Right lobe of liver (tissue), 6 donors: ENCODE data around the gene DRD3. TPM values are rescaled to one million over a fixed set of nuclear protein-coding genes. Genes with fewer than 3 reads are reported as not detected.

Experiments
- ATAC-seq, 4 donors: fragments of 200-7000 bp; cut with Tn5 transposase; one replicate each; pipeline ENCODE4 v1.9.1; 2020; ENCODE audit warnings: mild to moderate bottlenecking in 4 of 4, moderate library complexity in 4 of 4
- DNase-seq, 3 donors: peaks; one replicate each; pipeline ENCODE4 v3.0.0-alpha.2; 2020
- H3K27ac ChIP-seq, 3 donors: fragments of 200-600 bp; one replicate each; pipeline ENCODE4 v1.8.0; 2022
- H3K27me3 ChIP-seq, 2 donors: fragments of 200-600 bp; one replicate each; pipeline ENCODE4 v1.8.0; 2022
- H3K36me3 ChIP-seq, 4 donors: fragments of 200-600 bp; sonication (generic) in 1 of 4; one replicate each; pipeline versions ENCODE4 v1.5.1 to v1.8.0; 2017 to 2022; ENCODE audit warnings: control low read depth in 1 of 4
- H3K4me1 ChIP-seq, 4 donors: fragments of 200-600 bp; sonication (generic) in 1 of 4; one replicate each; pipeline versions ENCODE4 v1.5.1 to v1.8.0; 2017 to 2022; ENCODE audit warnings: control low read depth in 1 of 4
- H3K4me3 ChIP-seq, 3 donors: fragments of 200-600 bp; one replicate each; pipeline ENCODE4 v1.8.0; 2022
- H3K9me3 ChIP-seq, 4 donors: fragments of 200-600 bp; sonication (generic) in 1 of 4; one replicate each; pipeline versions ENCODE4 v1.5.1 to v1.8.0; 2017 to 2022; ENCODE audit warnings: control low read depth in 1 of 4
- CTCF ChIP-seq, 4 donors: fragments of 200-600 bp in 3 of 4; fragments of 450-650 bp in 1 of 4; IDR thresholded peaks; one replicate each; pipeline versions ENCODE4 v1.5.1 to v1.8.0; 2016 to 2022; ENCODE audit warnings: antibody characterized with exemption in 4 of 4, mild to moderate bottlenecking in 2 of 4
- POLR2A ChIP-seq: fragments of 450-650 bp; IDR thresholded peaks from one replicate; pipeline ENCODE4 v1.6.1; 2017; ENCODE audit warnings: antibody characterized with exemption, mild to moderate bottlenecking
- WGBS: methylation state at CpG from one replicate; pipeline ENCODE4 v1.1.6; 2018; ENCODE audit warnings: low coverage, low lambda C conversion rate; ENCODE audit not compliant: insufficient coverage; ENCODE audit errors: missing lambda C conversion rate; 5-methylcytosine and 5-hydroxymethylcytosine counted together
- intact Hi-C, 2 donors: fragments of 100-400 bp; cut with DNase I; formaldehyde crosslinking; loops; one replicate each; pipeline versions ENCODE4 v1.11.2 to v1.14.1; 2022
- total RNA-seq, 6 experiments: library from RNA; depleted of rRNA in 2 of 6; stranded (reverse); fragments of >200 nt in 2 of 6; fragmentation: NEBNext Ultra II Directional in 3 of 6; extraction: Animal tissue kit (Norgen Biotek cat#: 25700) in 3 of 6; gene quantifications; one replicate each; pipeline versions ENCODE4 v1.1.0 to v1.2.4, GENCODE V29; 2016 to 2023
- donor health status: DM: no; HTN: yes; CAD: no.
- donor health status: DM: no; HTN: no; CAD: no.
- donor health status: DM: no; HTN: no; CAD: no.
- donor health status: DM: no; HTN: yes; CAD: no.
- donor health status: DM: no; HTN: yes; CAD: no.

Gene DRD3
- total RNA-seq, 6 experiments from 2014 or later: not detected

- Histone ChIP-seq H3K4me1 (no peaks in the 10 kb centered on the region), H3K36me3 (no peaks in the 10 kb centered on the region), H3K4me3 (no peak overlapping the region), H3K27ac (no peak overlapping the region), H3K9me3 (no peaks in the 10 kb centered on the region), H3K27me3 (no peaks in the 10 kb centered on the region)
- WGBS: 85% methylated on average over 3 of the region's 3 CpGs
- TF ChIP-seq POLR2A (no peak), CTCF (IDR thresholded peaks at IDR 0.05) (no peak)
- DNase-seq (no peak), ATAC-seq (no peak)
- intact Hi-C loops: no loop called here
Measured at GRCh38 chr3:114139836-114140235, 39.0 kb downstream of the DRD3 start.

- Histone ChIP-seq H3K9me3 (no peaks in the 10 kb centered on the region), H3K27me3 (no peaks in the 10 kb centered on the region), H3K27ac (no peak overlapping the region), H3K4me3 (no peak overlapping the region), H3K4me1 (no peaks in the 10 kb centered on the region), H3K36me3 (no peaks in the 10 kb centered on the region)
- 81% methylated on average over 3 of the region's 3 CpGs for WGBS
- no peak for ATAC-seq
- TF ChIP-seq CTCF (IDR thresholded peaks at IDR 0.05) (no peak), POLR2A (no peak)
- intact Hi-C loops: no loop called here
- DNase-seq: no peak
Measured at GRCh38 chr3:114133947-114134346, 44.9 kb downstream of the DRD3 start.

- ATAC-seq (no peak), DNase-seq (no peak)
- H3K9me3 ChIP-seq: no peaks in the 10 kb centered on the region
- no peaks in the 10 kb centered on the region for H3K27me3 ChIP-seq
- TF ChIP-seq POLR2A (no peak), CTCF (IDR thresholded peaks at IDR 0.05) (no peak)
- 90% methylated on average over 3 of the region's 3 CpGs for WGBS
- no peaks in the 10 kb centered on the region for H3K4me1 ChIP-seq
- no peak overlapping the region for H3K4me3 ChIP-seq
- no peak overlapping the region for H3K27ac ChIP-seq
- intact Hi-C loops: no loop called here
- H3K36me3 ChIP-seq: no peaks in the 10 kb centered on the region
Measured at GRCh38 chr3:114132500-114132899, 46.4 kb downstream of the DRD3 start.

GRCh38 chr3:114128826-114129225 is 50.0 kb downstream of the DRD3 start:
- Histone ChIP-seq H3K4me1 (no peaks in the 10 kb centered on the region), H3K27me3 (no peaks in the 10 kb centered on the region), H3K9me3 (no peaks in the 10 kb centered on the region), H3K4me3 (no peak overlapping the region), H3K36me3 (no peaks in the 10 kb centered on the region), H3K27ac (no peak overlapping the region)
- intact Hi-C loops: no loop called here
- ATAC-seq: no peak
- WGBS: 87% methylated on average over 8 of the region's 8 CpGs
- TF ChIP-seq CTCF (IDR thresholded peaks at IDR 0.05) (no peak), POLR2A (no peak)
- no peak for DNase-seq

- H3K9me3 ChIP-seq: no peaks in the 10 kb centered on the region
- no peaks in the 10 kb centered on the region for H3K27me3 ChIP-seq
- intact Hi-C loops: no loop called here
- no peak for ATAC-seq
- no peak overlapping the region for H3K27ac ChIP-seq
- no peak for TF ChIP-seq POLR2A
- no peak for TF ChIP-seq CTCF (IDR thresholded peaks at IDR 0.05)
- no peaks in the 10 kb centered on the region for H3K4me1 ChIP-seq
- no peak for DNase-seq
- H3K4me3 ChIP-seq: no peak overlapping the region
- 88% methylated on average over 1 of the region's 1 CpG for WGBS
- no peaks in the 10 kb centered on the region for H3K36me3 ChIP-seq
Measured at GRCh38 chr3:114128231-114128630, 50.6 kb downstream of the DRD3 start.
